ENCODE data around the gene GASK1A. TPM values are rescaled to one million over a fixed set of nuclear protein-coding genes. Genes with fewer than 3 reads are reported as not detected.

GASK1A gene
- total RNA-seq, 1 experiment from 2014 or later, result 1.4 TPM

DNA sequence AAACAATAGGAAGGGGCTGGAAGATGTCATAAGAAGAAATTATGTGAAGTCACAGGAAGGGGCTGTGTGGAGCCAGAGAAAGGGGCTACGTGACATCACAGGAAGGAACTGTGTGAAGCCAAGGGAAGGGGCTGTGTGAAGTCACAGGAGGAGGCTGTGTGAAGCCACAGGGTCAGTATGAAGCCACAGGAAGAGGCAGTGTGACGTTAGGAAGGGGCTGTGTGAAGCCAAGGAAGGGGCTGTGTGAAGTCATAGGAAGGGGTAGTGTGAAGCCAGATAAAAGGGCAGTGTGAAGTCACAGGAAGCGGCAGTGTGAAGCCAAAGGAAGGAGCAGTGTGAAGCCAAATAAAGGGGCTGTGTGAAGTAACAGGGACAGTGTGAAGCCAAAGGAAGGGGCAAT is 32.5 kb downstream of the GASK1A start:
- CTCF ChIA-PET, result no interaction called here
- Histone ChIP-seq H3K36me3 (ENCODE audit: insufficient read depth, low read length, poor library complexity, severe bottlenecking) (no peaks in the 10 kb centered on the region), H3K4me3 (ENCODE audit: low read depth, low read length, poor library complexity, severe bottlenecking) (no peak overlapping the region), H3K27ac (ENCODE audit: low read depth, low read length, poor library complexity, severe bottlenecking) (no peak overlapping the region), H3K9me3 (ENCODE audit: low read depth, low read length, poor library complexity, severe bottlenecking) (no peaks in the 10 kb centered on the region), H3K27me3 (replicated peaks; ENCODE audit: insufficient read depth, low read depth, low read length, poor library complexity) (no peaks in the 10 kb centered on the region), H3K4me1 (ENCODE audit: insufficient read depth, low read length, poor library complexity, severe bottlenecking) (no peaks in the 10 kb centered on the region)
- intact Hi-C loops (cut with micrococcal nuclease; ENCODE audit: unreplicated experiment), result no loop called here
- DNase-seq (ENCODE audit: low spot score), result no peak
- no peak for TF ChIP-seq EZH2 (IDR thresholded peaks at IDR 0.05; ENCODE audit: borderline replicate concordance, low read depth, low read length, poor library complexity, severe bottlenecking)
- TF ChIP-seq, protein P1, sequence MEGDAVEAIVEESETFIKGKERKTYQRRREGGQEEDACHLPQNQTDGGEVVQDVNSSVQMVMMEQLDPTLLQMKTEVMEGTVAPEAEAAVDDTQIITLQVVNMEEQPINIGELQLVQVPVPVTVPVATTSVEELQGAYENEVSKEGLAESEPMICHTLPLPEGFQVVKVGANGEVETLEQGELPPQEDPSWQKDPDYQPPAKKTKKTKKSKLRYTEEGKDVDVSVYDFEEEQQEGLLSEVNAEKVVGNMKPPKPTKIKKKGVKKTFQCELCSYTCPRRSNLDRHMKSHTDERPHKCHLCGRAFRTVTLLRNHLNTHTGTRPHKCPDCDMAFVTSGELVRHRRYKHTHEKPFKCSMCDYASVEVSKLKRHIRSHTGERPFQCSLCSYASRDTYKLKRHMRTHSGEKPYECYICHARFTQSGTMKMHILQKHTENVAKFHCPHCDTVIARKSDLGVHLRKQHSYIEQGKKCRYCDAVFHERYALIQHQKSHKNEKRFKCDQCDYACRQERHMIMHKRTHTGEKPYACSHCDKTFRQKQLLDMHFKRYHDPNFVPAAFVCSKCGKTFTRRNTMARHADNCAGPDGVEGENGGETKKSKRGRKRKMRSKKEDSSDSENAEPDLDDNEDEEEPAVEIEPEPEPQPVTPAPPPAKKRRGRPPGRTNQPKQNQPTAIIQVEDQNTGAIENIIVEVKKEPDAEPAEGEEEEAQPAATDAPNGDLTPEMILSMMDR (conservative IDR thresholded peaks at IDR 0.05; ENCODE audit: low read depth, low read length), result no peak
- POLR2A ChIA-PET (ENCODE audit: low non-redundant PET), result no interaction called here
- BruUV-seq (replicated peaks), result no TSS peak

DNA sequence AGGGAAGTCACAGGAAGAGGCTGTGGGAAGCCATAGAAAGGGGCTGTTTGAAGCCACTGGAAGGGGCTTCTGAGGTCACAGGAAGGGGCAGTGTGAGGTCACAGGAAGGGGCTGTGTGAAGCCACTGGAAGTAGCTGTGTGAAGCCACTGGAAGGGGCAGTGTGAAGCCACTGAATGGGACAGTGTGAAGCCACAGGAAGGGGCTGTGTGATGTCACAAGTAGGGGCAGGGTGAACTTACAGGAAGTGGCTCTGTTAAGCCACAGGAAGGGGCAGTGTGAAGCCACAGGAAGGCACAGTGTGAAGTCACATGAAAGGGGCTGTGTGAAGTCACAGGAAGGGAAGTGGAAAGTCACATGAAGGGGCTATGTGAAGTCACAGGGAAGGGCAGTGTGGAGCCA is 33.1 kb downstream of the GASK1A start:
- BruUV-seq (replicated peaks), result no TSS peak
- Histone ChIP-seq H3K27me3 (replicated peaks; ENCODE audit: insufficient read depth, low read depth, low read length, poor library complexity) (no peaks in the 10 kb centered on the region), H3K4me1 (ENCODE audit: insufficient read depth, low read length, poor library complexity, severe bottlenecking) (no peaks in the 10 kb centered on the region), H3K27ac (ENCODE audit: low read depth, low read length, poor library complexity, severe bottlenecking) (no peak overlapping the region), H3K4me3 (ENCODE audit: low read depth, low read length, poor library complexity, severe bottlenecking) (no peak overlapping the region), H3K36me3 (ENCODE audit: insufficient read depth, low read length, poor library complexity, severe bottlenecking) (no peaks in the 10 kb centered on the region), H3K9me3 (ENCODE audit: low read depth, low read length, poor library complexity, severe bottlenecking) (no peaks in the 10 kb centered on the region)
- DNase-seq (ENCODE audit: low spot score), result no peak
- ChIA-PET CTCF (no interaction called here), POLR2A (ENCODE audit: low non-redundant PET) (no interaction called here)
- TF ChIP-seq, protein P1 (conservative IDR thresholded peaks at IDR 0.05; ENCODE audit: low read depth, low read length), result no peak
- no peak for TF ChIP-seq EZH2 (IDR thresholded peaks at IDR 0.05; ENCODE audit: borderline replicate concordance, low read depth, low read length, poor library complexity, severe bottlenecking)
- intact Hi-C loops (cut with micrococcal nuclease; ENCODE audit: unreplicated experiment), result no loop called here

DNA sequence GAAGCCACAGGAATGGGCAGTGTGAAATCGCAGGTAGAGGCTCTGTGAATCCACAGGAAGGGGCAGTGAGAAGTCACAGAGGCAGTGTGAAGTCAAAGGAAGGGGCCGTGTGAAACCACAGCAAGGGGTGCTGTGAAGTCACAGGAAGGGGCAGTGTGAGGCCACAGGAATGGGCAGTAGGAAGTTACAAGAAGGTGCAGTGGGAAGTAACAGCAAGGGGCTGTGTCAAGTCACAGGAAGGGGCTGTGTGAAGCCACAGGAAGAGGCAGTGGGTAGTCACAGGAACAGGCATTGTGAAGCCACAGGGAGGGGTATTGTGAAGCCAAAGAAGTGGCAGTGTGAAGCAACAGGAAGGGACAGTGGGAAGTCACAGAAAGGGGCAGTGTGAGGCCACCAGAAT is 34.1 kb downstream of the GASK1A start:
- H3K27me3 ChIP-seq (replicated peaks; ENCODE audit: insufficient read depth, low read depth, low read length, poor library complexity), result no peaks in the 10 kb centered on the region
- CTCF ChIA-PET, result no interaction called here
- POLR2A ChIA-PET (ENCODE audit: low non-redundant PET), result no interaction called here
- no peaks in the 10 kb centered on the region for H3K36me3 ChIP-seq (ENCODE audit: insufficient read depth, low read length, poor library complexity, severe bottlenecking)
- H3K9me3 ChIP-seq (ENCODE audit: low read depth, low read length, poor library complexity, severe bottlenecking), result no peaks in the 10 kb centered on the region
- H3K4me1 ChIP-seq (ENCODE audit: insufficient read depth, low read length, poor library complexity, severe bottlenecking), result no peaks in the 10 kb centered on the region
- no peak overlapping the region for H3K4me3 ChIP-seq (ENCODE audit: low read depth, low read length, poor library complexity, severe bottlenecking)
- no TSS peak for BruUV-seq (replicated peaks)
- DNase-seq (ENCODE audit: low spot score), result no peak
- H3K27ac ChIP-seq (ENCODE audit: low read depth, low read length, poor library complexity, severe bottlenecking), result no peak overlapping the region
- TF ChIP-seq, protein P1 (conservative IDR thresholded peaks at IDR 0.05; ENCODE audit: low read depth, low read length), result no peak
- no peak for TF ChIP-seq EZH2 (IDR thresholded peaks at IDR 0.05; ENCODE audit: borderline replicate concordance, low read depth, low read length, poor library complexity, severe bottlenecking)
- intact Hi-C loops (cut with micrococcal nuclease; ENCODE audit: unreplicated experiment), result no loop called here

Measured in A673 (cell line).